Activated CD8-positive, alpha-beta T cell treated with anti-CD3 and anti-CD28 coated beads for 36 hours (primary cell): ENCODE results near the gene B3GNT3. TPM values are rescaled to one million over a fixed set of nuclear protein-coding genes. Genes with fewer than 3 reads are reported as not detected.
A peak's percentile ranks its signal among the peaks of the same experiment; 100 is the strongest.
"Not testable (repeated sequence)": the region's sequence is repeated elsewhere in the genome, so short reads cannot be mapped to it uniquely, and the experiment has no call there.

Experiments used
- ATAC-seq: fragments of 200-7000 bp; cut with Tn5 transposase; one replicate; pipeline ENCODE4 v1.10.0; 2021; ENCODE audit warnings: mild to moderate bottlenecking, moderate library complexity
- CTCF ChIA-PET: fragments of 350-600 bp; sonication (Branson Sonifier 250); formaldehyde crosslinking; loops from one replicate; lab custom pipeline; 2021; ENCODE audit warnings: antibody characterized with exemption; lab: Charles Lee
- POLR2A ChIA-PET: fragments of 350-600 bp; sonication (Branson Sonifier 250); formaldehyde crosslinking; loops from one replicate; lab custom pipeline; 2021; ENCODE audit warnings: antibody characterized with exemption; lab: Charles Lee
- DNase-seq: peaks from one replicate; pipeline ENCODE4 v3.0.0-alpha.2; 2020
- H3K27ac Mint-ChIP-seq: one replicate; pipeline ENCODE4 v1.8.0; 2021; ENCODE audit warnings: mild to moderate bottlenecking, mixed read lengths
- H3K27me3 Mint-ChIP-seq: one replicate; pipeline ENCODE4 v1.8.0; 2021; ENCODE audit warnings: mixed read lengths
- H3K36me3 Mint-ChIP-seq: one replicate; pipeline ENCODE4 v1.8.0; 2021; ENCODE audit warnings: low read depth, mixed read lengths
- H3K4me1 Mint-ChIP-seq: one replicate; pipeline ENCODE4 v1.8.0; 2021; ENCODE audit warnings: low read depth, mixed read lengths
- H3K4me3 Mint-ChIP-seq: one replicate; pipeline ENCODE4 v1.8.0; 2021; ENCODE audit warnings: mild to moderate bottlenecking, moderate library complexity, mixed read lengths
- H3K9me3 Mint-ChIP-seq: one replicate; pipeline ENCODE4 v1.8.0; 2021; ENCODE audit warnings: mixed read lengths
- intact Hi-C: fragments of 100-400 bp; cut with micrococcal nuclease; formaldehyde crosslinking; loops from one replicate; pipeline ENCODE4 v1.10.0; 2022
- total RNA-seq, 2 experiments: library from RNA; stranded (reverse); gene quantifications; one replicate each; pipeline ENCODE4 v1.2.3, GENCODE V29; 2021
- TF ChIP-seq, protein P1 (sequence below): fragments of 200-600 bp; IDR thresholded peaks from one replicate; pipeline ENCODE4 v1.8.0; 2022; ENCODE audit warnings: antibody characterized with exemption, mild to moderate bottlenecking

The B3GNT3 gene
- total RNA-seq, 2 experiments from 2014 or later, result 0.20 TPM; not detected in 1

- peaks cover 29% of the 10 kb centered on the region for H3K4me1 Mint-ChIP-seq
- TF ChIP-seq, protein P1, sequence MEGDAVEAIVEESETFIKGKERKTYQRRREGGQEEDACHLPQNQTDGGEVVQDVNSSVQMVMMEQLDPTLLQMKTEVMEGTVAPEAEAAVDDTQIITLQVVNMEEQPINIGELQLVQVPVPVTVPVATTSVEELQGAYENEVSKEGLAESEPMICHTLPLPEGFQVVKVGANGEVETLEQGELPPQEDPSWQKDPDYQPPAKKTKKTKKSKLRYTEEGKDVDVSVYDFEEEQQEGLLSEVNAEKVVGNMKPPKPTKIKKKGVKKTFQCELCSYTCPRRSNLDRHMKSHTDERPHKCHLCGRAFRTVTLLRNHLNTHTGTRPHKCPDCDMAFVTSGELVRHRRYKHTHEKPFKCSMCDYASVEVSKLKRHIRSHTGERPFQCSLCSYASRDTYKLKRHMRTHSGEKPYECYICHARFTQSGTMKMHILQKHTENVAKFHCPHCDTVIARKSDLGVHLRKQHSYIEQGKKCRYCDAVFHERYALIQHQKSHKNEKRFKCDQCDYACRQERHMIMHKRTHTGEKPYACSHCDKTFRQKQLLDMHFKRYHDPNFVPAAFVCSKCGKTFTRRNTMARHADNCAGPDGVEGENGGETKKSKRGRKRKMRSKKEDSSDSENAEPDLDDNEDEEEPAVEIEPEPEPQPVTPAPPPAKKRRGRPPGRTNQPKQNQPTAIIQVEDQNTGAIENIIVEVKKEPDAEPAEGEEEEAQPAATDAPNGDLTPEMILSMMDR, result peak; percentile 55
- intact Hi-C loops, result no loop called here
- ATAC-seq (no peak), DNase-seq (peak; percentile 62)
- POLR2A ChIA-PET, result interaction anchor here (0.7 to 0.9 kb wide), 2 partner anchors 13 to 24 kb away, joined by 3 read pairs; partner anchors contain the start of gene FCHO1
- no peaks in the 10 kb centered on the region for H3K9me3 Mint-ChIP-seq
- no peak overlapping the region for H3K27ac Mint-ChIP-seq
- peaks cover 34% of the 10 kb centered on the region for H3K36me3 Mint-ChIP-seq
- H3K27me3 Mint-ChIP-seq, result no peaks in the 10 kb centered on the region
- no peak overlapping the region for H3K4me3 Mint-ChIP-seq
- CTCF ChIA-PET, result interaction anchor here (0.7 to 2.7 kb wide), 14 partner anchors 9 to 278 kb away, joined by 3 to 15 read pairs (median 4); no protein-coding TSS in a partner anchor
These were observed 19.6 kb upstream of the B3GNT3 start for GRCh38 chr19:17775245-17775927.

DNA sequence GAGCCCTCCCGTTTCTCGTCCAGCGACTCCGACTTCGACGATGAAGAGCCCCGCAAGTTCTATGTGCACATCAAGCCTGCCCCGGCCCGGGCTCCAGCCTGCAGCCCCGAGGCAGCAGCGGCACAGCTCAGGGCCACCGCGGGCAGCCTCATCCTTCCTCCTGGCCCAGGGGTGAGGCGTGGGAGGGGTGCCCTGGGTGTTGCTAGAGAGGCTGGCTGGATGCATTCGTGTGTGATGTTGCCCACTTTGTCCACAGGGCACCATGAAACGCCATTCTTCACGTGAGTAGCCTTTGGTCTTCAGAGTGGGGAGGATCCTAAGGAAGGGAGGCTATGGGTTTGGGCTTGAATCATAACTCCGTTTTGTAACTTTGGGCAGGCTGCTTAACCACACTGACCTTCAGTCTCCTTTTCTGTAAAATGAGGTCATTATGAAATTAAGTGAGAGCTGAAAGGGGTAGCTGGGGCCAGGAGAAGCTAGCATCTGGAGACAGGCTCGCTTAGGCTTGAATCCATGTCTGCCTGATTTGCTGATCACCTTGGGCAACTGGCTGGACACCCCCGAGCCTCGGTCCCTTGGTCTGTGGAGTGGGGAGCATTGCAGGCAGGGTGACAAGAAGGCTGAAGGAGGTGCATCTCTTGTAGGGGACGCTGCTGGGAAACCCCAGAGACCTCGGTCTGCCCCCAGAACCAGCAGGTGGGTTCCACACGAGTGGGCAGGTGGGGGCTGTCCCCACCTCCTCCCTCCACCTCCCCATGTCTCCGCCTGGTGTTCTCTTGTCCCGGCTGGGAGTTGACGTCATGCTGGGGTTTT lies 18.7 kb upstream of the B3GNT3 start:
- peaks cover 32% of the 10 kb centered on the region for H3K36me3 Mint-ChIP-seq
- ChIA-PET CTCF (interaction anchor here (1.5 to 2.7 kb wide), 4 partner anchors 10 to 71 kb away, joined by 3 to 15 read pairs (median 8); no protein-coding TSS in a partner anchor), POLR2A (interaction anchor here (0.7 kb wide), 2 partner anchors 25 to 124 kb away, joined by 3 read pairs; partner anchors contain the start of gene FCHO1)
- peak overlapping the region; percentile 81 for H3K27ac Mint-ChIP-seq
- no peak overlapping the region for H3K4me3 Mint-ChIP-seq
- TF ChIP-seq, protein P1, result no peak
- H3K4me1 Mint-ChIP-seq, result peaks cover 29% of the 10 kb centered on the region
- intact Hi-C loops, result no loop called here
- peak; percentile 48 for DNase-seq
- no peaks in the 10 kb centered on the region for H3K9me3 Mint-ChIP-seq
- no peaks in the 10 kb centered on the region for H3K27me3 Mint-ChIP-seq
- ATAC-seq, result peak; percentile 54

DNA sequence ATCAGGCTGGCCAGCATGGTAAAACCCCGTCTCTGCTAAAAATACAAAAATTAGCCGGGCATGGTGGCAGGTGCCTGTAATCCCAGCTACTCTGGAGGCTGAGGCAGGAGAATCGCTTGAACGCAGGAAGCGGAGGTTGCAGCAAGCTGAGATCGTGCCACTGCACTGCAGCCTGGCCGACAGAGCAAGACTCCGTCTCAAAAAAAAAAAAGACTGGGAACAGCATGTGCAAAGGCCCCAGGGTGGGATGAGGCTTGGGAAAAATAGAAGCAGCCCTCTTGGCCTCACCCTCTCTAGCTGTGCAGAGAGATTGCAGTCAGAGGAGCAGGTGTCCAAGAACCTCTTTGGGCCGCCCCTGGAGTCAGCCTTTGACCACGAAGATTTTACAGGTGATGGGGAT lies 17.1 kb upstream of the B3GNT3 start:
- peaks cover 29% of the 10 kb centered on the region for H3K4me1 Mint-ChIP-seq
- H3K27ac Mint-ChIP-seq, DNase-seq, intact Hi-C loops, H3K4me3 Mint-ChIP-seq, H3K27me3 Mint-ChIP-seq, ATAC-seq, H3K9me3 Mint-ChIP-seq: not testable (repeated sequence)
- peaks cover 31% of the 10 kb centered on the region for H3K36me3 Mint-ChIP-seq
- ChIA-PET CTCF (interaction anchor here (2.7 kb wide), 1 partner anchor 73 kb away, joined by 15 read pairs; no protein-coding TSS in a partner anchor), POLR2A (interaction anchor here (1.5 kb wide), 1 partner anchor 155 kb away, joined by 3 read pairs; the partner anchor contains the start of gene CCDC124)

GRCh38 chr19:17778251-17778967 lies 16.5 kb upstream of the B3GNT3 start:
- H3K9me3 Mint-ChIP-seq, result no peaks in the 10 kb centered on the region
- H3K27ac Mint-ChIP-seq, result no peak overlapping the region
- intact Hi-C loops, result no loop called here
- peaks cover 30% of the 10 kb centered on the region for H3K36me3 Mint-ChIP-seq
- H3K27me3 Mint-ChIP-seq, result no peaks in the 10 kb centered on the region
- DNase-seq (peak; percentile 75), ATAC-seq (peak; percentile 68)
- TF ChIP-seq, protein P1, result no peak
- POLR2A ChIA-PET, result interaction anchor here (1.5 kb wide), 1 partner anchor 154 kb away, joined by 3 read pairs; the partner anchor contains the start of gene CCDC124
- no peak overlapping the region for H3K4me3 Mint-ChIP-seq
- CTCF ChIA-PET, result no interaction called here
- peaks cover 29% of the 10 kb centered on the region for H3K4me1 Mint-ChIP-seq
